SKM-1 treated with dmso at 0.1 percent for 144 hours (cell line): Measurements from ENCODE around the gene ZKSCAN5.

Source experiments
- DNase-seq: peaks from one replicate; lab custom pipeline; 2025; ENCODE audit not compliant: unreplicated experiment; lab: John Stamatoyannopoulos, UW

ZKSCAN5 gene

DNA sequence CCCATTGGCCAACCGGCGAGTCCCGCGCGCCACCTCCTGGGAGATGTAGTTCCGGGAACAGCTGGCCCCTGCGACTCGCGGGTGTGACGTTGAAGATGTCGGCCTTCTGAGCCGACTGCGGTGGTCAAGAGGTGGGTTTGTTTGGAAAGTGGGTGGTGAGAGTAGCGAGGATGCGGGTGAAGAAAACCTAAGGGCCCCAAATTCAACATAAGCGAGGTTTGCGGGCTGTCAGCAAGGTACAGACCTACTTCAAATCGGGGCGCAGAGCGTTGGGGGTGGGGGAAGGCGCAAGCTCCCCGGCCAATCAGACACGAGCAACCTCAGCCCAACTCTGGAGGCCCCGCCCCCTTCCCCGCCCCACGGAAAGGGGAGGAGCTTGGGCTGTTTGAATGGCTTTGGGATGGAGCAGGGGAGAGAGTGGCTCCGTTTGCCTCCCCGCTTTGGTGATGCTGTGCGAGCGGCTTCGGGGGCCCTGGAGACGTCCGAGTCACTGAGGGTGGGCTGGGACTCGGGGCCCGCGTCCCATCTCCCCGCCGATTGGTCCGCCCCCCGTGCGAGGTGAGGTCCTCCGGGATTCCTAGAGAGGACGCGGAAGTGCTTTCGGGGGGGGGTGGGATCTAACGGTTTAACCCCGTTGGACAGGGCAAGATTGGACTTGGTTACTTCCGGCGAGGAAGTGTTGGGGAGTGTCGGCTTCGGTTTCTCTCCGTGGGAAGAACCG, at the start of gene ZKSCAN5:
Gene ZKSCAN5, plus strand, starts transcription at position 60 of the 721 bp plus-strand sequence. CDS start 1,383 bp downstream, outside the sequence.
- peak; percentile 94 for DNase-seq

DNA sequence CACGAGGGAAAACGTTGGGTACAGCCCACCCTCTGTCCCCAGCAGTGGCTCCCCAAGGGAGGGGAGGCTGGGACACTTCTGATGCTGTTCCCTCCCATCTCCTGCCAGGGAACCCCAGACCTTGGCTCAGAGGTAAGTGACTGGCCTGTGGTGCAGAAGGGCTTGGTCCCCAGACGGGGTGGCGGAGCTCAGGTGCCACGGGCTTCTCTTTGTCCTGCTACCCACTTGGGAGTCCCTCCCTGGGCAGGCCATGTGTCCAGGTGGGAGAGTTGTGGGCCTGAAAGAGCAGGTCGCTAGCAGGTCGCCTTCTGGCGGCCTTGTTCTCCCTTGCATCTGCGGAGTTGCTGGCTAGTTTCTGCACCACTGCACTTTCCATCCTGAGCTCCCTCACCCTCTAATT, 48.6 kb upstream of the ZKSCAN5 start:
- DNase-seq, result no peak

DNA sequence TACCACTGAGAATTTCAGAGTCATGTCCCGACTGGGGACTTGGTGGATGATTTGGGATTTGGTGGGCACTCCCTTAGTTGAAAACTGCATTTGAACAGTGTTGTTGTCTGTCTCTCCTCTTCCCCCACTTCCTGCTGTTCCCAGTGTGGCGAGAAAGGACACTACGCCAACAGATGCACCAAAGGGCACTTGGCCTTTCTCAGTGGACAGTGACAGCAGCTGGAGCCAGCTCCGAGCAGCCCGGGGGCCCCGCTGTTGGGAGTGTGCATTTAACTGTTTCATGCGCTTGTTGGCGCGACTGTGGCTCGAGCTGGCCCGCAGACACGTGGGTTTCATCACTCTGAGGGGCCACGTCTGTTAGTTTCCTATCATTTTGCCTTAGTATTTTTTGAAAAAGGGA, 48.2 kb upstream of the ZKSCAN5 start:
- DNase-seq, result no peak

DNA sequence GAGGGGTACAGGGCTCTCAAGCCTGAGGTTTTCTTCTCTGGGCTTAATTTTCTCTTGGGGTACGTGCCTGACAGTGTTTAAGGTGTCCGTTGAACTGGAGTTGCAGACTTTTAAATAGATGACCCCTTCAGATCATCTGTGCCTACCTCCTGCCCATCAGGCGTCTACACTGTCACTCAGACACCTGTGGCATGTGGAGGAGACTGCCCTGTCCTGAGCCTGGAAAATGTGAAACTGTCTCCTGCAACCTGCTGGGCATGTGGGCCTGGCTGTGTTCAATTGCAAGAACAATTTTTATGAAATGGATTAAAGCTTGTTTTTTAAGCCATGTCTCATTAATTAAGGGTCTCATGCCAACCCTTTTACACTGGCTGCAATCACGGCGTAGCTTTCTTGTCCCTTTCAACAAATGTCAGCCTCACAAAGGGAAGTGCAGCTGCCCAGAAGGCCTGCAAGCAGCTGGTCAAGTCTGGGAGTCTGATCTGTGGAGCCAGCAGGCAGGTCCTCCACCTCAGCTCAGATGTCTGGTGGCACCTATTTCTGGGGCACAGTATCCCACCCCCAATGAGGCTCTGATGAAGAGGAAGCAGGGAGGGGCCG, 47.3 kb upstream of the ZKSCAN5 start:
- no peak for DNase-seq

DNA sequence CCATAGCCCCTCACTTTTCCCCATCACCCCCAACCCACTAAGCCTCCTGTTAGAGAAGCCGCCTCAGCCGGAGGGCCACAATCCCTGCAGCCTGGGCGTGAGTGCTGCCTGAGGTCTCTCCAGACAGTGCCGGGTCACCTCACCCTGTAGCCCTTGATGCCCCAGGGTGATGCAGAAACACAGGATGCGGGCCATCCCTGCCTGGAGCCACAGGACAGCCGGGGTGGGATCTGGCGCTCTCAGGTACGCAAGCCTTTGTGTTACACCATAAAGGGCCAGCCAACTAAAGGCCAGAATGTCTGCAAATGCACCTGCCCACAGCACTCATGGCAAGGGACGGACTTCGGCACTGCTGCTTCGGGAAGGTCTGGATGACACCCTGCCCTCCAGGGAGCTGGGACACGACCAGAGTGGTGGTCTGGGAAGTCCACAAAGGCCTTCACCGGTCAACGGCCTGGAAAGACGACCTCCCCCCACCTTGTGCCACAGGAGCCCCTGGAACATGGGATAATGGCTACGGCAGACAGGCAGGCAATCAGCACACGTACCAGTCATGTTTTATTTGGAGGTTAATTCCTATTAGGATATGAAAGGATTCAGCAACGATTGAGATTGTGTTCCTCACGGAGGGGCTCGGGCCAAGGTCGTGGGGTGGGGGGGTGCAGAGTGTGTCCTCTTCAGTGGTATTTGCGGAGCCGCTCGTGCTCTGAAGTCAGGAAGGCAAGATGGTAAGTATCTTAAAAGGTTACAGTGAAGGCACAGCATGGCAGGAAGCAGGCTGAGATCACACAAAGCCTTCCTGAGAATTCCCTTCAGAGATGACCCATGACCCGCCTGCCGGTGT, 46.6 kb upstream of the ZKSCAN5 start:
- no peak for DNase-seq

DNA sequence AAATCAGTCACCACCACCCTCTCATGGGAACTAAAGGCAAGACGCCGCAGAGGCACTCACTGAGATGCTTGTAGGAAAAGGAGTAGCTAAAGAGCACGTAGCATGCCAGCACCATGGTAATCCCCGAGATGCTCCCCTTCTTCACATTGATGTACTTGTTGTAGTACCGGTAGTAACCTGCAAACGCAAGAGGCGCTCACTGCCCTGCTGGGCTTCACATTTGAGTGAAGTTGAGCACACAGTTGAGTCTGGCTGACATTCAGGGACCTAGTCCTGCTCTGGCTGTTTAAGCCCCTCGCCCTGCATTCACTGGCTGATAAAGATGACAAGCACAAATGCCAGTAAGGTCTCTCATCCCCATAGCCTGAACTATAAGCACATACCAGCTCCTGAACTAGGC, 45.4 kb upstream of the ZKSCAN5 start:
- DNase-seq, result peak; percentile 48

DNA sequence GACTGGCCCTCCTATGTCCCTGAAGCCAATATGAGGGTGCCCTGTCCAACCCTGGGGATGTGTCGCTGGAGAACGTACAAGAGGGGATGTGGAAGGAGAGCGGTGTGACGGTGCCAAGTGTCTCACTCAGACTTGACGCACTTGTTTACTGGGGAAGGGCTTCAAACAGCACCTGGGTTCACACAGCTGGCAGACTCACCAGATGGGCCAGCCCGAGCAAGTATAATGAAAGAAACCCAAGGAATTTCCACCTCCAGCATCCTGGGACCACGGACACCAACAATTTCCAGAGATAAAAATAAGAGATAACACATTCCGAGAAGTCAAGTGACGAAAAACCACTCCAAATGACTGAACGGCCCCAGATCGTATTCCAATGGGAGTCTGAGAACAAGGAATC, 43.8 kb upstream of the ZKSCAN5 start:
- DNase-seq, result no peak

DNA sequence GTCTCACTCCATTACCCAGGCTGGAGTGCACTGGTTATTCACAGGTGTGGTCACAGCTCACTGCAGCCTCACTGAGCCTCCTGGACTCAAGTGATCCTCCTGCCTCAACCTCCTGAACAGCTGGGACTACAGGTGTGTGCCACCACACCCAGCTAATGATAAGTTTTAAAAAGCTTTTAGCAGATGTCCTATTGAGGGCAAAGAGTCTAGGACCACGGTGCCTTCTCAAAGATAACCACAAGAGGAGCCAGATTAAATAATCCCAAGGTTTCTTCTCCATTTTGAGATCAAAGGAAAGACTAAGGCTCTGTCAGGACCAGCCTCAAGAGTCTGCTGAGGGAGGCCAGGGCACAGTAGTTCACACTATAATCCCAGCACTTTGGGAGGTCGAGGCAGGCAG, 43.2 kb upstream of the ZKSCAN5 start:
- DNase-seq, result no peak

DNA sequence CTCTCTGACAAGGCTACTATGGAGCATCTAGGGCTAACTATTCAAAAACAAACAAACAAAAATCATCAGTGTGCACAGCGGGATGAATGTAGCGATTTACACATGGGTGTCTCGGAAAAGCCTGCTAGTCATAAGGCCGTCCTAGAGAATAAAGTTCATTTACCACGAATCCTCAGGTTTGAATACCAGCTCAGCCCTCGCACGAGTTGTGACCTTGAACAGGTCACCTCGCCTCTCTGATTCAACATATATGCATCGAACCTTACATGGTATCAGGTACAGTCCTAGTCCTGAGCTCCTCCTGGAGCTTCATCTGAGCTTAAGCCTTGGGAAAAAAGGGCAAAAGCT, 39.1 kb upstream of the ZKSCAN5 start:
- DNase-seq, result no peak

DNA sequence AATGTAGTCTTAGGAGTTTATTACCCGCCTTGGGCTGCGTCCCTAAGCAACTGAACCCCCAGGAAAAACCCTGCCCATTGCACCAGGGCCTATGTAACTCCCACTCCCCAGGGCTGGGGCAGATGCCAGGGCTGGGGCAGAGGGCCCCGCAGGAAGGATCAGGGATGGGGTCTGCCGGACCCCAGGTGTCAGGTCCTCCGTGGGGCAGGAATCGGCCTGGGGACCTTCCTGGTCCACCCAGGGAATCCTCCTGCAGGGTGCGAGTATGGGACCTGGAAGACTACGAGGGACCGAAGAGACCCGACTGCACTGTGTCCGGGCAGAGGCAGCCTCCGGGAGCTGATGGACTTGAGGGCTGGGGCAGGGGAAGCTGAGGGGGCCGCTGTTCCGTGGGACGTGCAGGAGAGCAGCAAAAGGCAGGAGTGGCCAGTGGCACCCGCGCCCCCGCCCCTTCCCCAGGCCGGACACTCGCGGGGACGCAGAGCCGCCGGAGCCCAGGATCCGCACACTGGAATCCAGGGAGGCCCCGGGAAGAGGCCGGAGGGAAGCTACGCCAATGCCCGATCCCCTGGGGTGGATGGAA, 36.0 kb upstream of the ZKSCAN5 start:
- DNase-seq, result no peak

DNA sequence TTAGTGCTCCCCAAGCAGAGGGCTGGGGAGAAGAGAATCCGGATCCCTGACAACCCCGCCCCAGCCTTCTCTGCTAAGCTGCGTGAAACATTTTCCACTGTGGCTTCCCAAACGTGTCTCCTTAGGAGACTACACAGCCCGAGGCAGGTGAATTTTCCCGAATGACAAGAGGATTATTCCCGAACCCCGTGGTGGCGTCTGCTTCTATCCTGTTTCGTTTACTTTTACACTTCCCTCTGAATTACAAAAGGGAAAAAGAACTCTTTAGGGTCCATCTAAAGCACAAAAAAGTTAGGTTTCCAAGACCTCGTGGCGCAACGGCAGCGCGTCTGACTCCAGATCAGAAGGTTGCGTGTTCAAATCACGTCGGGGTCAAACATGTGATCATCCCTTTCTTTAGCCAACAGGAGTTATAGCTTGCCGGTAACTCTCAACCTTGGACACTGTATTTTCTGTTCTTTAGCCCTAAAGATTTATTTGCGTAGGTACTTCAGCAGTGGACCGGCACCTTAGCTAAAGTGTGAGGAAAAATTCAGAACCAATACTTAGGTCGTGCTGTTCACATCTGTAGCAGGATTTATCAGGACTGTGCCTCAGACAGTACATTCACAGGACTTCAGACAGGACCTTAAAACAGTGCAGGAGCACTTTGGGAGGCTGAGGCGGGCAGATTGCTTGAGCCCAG, 34.9 kb upstream of the ZKSCAN5 start:
- no peak for DNase-seq

DNA sequence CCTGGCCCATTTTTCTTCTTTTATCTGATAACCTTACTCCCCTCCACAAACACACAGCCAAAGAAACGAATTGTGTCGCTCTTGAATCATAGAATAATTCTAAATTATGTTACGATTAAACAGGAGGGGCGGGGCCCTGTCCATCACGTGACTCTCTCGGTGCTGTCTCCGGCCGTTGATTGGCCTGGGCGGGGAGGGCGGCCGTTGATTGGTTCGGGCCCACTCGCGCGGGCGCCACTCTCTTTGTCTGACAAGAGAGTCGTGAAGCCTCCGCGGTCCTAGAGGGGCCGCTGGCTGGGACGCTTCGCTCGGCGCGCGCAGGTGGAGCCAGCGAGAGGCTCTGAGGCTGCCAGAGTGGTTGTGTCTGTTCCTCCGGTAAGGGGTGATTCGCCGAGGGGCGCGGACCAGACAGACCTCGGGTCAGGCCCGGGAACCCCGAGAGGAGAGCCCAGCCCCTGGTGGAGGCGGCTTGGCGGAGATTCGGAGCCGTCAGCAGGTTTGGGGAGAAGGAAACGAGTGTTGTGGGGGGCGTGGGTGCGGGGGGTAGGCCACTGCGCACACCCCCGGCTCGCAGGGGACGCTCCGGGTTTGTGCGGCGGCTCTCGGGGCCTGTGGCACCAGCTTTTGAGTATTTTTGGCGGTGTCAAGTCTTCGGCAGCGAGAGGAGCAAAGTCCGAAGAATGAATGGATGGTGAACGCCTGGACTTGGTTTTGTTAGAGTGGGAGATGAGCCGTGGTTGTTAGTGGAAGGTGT, 31.7 kb upstream of the ZKSCAN5 start, which contains the start of gene ZNF789:
Gene ZNF789, plus strand, starts transcription at position 330 of the 754 bp plus-strand sequence. CDS start 3,567 bp downstream, outside the sequence.
- DNase-seq, result peak; percentile 93

DNA sequence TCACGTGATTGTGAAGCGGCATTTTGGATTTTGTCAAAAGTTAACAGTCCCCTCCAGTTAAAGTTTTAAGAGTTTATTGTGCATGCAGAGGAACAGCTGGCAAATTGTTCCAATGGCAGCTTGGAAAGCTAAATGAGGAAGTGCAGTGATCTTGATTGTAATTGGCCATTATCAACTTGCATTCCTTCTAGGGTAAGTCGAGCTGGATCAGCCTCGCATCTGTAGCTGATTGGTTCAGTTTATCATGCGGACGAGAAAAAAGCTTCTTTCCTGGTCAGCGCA, 31.2 kb upstream of the ZKSCAN5 start:
- peak; percentile 56 for DNase-seq

DNA sequence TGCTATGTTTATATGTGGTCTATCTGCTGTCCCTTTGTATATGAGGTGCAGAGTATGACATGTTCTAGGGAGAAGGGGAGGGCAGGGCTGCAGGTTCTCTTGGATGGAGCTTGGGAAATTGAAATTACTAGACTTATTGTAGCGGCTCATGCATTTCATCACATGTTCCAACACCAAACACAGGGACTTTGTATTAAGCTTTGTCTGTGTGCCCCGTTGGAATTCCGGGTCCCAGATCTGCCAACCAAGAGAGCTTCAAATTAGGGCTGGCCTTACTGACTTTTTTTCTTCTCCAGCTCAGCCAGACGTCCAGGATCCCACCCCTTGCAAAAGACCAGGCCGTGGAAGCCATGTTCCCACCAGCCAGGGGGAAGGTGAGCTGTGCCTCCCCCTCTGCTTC, 28.4 kb upstream of the ZKSCAN5 start:
- no peak for DNase-seq

DNA sequence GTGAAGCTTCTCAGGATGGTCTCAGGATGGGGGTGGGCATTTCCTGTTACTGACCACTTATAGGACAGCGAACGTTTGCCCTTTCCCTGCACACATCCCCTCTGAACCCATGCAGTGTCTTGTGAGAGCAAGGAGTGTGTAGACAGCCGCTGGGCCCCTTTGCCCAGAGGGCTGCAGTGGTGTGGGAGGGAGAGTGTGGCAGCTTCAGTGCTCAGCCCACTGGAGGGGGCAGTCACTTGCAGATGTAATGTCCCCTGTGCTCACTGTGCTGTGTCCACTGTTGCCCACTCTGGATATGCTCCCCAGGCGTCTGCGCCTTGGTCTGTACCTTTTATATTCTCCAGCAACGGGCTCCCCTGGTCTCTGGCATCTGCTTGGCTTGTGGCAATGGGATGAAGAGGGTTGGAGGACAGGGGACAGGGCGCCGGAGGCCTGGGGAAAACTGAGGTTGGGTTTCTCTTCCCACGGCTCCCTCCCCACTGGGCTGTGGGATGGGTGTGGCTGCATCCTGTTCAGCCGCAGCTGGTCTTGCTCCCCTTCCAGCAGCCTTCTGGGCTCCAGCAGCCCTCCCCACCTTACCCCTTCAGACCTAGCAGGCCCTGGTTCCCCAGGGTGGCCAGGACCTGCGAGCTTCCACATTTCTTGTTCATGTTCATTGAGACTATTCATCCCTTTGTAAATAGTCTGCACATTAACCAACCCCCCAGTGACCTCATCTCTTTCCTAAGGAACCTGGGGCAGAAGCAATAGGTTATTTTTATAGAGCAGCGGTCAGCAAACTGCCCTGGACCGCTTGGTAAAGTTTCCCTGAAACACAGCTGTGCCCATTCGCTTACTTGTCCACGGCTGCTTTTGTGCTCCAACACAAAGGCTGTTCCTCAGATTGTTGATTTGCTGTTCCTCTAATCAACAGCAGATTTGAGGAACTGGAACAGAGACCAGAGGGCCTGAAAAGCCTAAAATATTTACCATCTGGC, 25.7 kb upstream of the ZKSCAN5 start:
- no peak for DNase-seq

DNA sequence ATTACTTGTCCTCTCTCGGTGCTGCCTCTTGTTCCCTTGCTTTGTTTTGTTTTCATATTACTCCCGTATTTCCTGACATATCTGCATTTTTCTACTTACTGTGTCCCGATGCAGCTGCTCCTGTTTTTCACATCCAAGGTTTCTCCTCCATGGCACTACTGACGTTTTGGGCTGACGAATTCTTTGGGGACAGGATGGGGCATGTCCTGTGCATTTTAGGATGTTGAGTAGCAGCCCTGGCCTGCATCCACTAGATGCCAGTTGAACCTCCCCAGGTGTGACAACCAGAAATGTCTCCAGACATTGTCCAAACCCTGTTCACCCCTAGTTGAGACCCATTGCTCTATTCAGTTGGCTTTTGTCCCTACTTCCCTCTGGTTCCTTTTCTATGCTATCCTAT, 19.4 kb upstream of the ZKSCAN5 start:
- DNase-seq, result no peak

DNA sequence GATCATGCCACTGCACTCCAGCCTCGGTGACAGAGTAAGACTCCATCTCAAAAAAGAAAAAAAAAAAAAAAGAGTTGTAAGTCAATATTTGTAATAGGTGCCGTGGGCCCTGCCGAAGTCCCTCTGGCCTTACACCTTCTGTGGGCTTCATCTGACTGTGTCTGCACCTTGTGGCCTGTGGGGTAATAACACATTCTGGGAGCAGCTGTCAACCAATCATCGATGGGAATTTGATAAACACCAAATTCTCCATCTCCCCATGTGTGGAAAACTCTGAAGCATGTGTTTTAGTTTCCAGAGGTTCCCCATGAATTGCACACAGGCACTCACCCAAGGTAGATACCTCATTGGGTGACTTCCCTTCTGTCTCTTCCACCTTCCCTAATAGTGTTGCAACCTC, 15.2 kb upstream of the ZKSCAN5 start:
- DNase-seq, result no peak

DNA sequence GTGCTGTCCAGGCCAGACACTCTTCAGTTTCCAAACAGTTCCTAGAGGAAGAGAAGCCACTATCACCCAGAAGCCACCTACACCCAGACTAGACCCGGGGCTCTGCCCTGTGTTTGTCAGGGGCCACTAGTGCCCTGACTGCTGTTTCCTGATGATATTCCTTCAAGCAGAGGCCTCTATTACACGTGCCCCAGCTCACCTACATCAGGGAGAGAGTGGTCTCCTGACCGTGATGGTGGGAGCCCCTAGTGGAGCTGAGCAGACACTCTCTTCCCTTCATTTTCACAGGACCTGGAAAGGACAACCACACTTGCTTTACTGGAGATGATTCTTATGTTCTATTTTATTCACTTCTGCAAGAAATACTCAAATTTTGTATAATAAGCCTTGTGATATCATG, 13.6 kb upstream of the ZKSCAN5 start:
- no peak for DNase-seq

DNA sequence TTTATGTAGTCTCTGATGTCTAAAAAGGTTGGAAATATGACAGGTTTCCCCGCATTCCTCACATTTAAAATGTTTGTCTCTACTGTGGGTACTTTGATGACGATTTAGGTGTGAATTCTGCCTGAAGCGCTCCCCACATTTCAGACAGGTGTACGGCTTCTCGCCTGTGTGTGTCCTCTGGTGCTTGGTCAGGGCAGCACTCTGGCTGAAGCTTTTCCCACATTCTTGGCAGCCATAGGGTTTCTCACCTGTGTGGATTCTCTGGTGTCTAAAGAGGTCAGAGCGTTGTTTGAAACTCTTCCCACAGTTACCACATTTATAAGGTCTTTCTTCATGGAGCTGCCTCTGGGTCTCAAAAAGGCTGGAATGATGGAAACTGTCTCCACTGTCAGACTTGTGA, 10.6 kb upstream of the ZKSCAN5 start:
- no peak for DNase-seq
